SK-MEL-5 (cell line): ENCODE results near the gene CHTOP. TPM values are rescaled to one million over a fixed set of nuclear protein-coding genes. Genes with fewer than 3 reads are reported as not detected.

Experiments
- DNase-seq: peaks from one replicate; pipeline ENCODE4 v3.0.0-alpha.2; 2016; ENCODE audit warnings: low read depth, low spot score
- in situ Hi-C: cut with HindIII; loops from 2 replicates; pipeline ENCODE4 v1.10.0; 2016; ENCODE audit warnings: low sequenced_read_pairs, high pct_unique_total_duplicates, low pct_unique_long_range_greater_than_20kb
- total RNA-seq: library from RNA; depleted of rRNA; stranded (reverse); fragments of >200 nt; shearing (Covaris generic); gene quantifications from 2 replicates; pipeline ENCODE4 v1.2.3, GENCODE V29; 2014

CHTOP gene
- total RNA-seq, 1 experiment from 2014 or later, result 59.3 TPM

DNA sequence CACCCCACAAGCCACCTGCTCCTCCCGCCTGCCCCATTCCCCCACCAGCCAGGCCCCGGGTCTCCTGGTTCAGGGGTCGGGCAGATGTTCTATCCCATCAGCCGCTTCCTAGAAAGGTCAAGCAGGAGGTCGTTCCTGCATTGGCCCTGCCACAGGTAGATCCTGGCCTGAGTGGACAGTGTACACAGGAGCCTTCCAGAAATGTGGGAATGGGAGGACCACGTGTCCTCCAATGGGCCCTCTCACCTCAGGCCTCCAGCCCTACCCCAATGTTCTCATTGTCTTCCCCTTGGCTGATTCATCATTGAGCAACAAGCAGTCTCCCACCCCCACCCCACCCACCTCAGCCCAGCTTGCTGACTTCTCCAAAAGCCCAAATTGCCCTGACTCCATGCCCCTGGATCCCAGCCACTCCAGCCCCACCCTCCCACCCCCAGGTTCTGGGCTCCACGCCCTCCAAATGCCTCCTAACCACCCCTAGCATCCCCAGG, 23.0 kb upstream of the CHTOP start:
- no peak for DNase-seq
- in situ Hi-C loops, result no loop called here

DNA sequence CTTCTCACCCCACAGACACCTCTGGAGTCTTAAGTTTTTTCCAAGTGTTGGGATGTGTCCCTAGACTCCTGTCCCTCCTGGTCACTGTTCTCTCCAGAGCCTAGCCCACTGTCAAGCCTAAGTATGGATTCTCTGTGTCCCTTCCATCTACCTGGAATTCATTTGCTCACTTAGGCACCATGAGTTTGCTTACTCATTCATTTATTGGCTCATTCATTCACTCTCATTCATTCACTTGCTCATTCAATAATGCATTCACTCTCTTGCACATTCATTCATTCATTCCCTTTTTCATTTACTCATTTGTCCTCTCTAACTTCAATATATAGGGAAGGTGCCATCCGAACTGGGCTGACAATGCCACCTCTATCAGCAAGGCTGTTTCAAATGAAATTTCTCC, 22.5 kb upstream of the CHTOP start:
- in situ Hi-C loops, result no loop called here
- no peak for DNase-seq

- no peak for DNase-seq
- in situ Hi-C loops, result no loop called here
Observed at GRCh38 chr1:153612111-153612754, 21.6 kb upstream of the CHTOP start.

GRCh38 chr1:153612755-153613331, 21.0 kb upstream of the CHTOP start, which contains the start of gene S100A16:
S100A16 (minus strand) TSS chr1:153613137; CDS start chr1:153608151, 4,986 bp downstream.
- DNase-seq, result no peak
- in situ Hi-C loops, result no loop called here

- no peak for DNase-seq
- in situ Hi-C loops, result no loop called here
Observed at GRCh38 chr1:153613406-153613805, 20.5 kb upstream of the CHTOP start.

GRCh38 chr1:153614189-153614900, 19.5 kb upstream of the CHTOP start:
- in situ Hi-C loops, result no loop called here
- DNase-seq, result no peak

GRCh38 chr1:153614906-153615305, 19.0 kb upstream of the CHTOP start:
- no peak for DNase-seq
- in situ Hi-C loops, result no loop called here

- no peak for DNase-seq
- in situ Hi-C loops, result no loop called here
Observed at GRCh38 chr1:153615406-153615805, 18.5 kb upstream of the CHTOP start.

- in situ Hi-C loops, result no loop called here
- DNase-seq, result no peak
Observed at GRCh38 chr1:153616144-153616916, 17.5 kb upstream of the CHTOP start, which contains the start of gene S100A14. S100A14 (minus strand) TSS chr1:153616325; CDS start chr1:153615858, 467 bp downstream.

DNA sequence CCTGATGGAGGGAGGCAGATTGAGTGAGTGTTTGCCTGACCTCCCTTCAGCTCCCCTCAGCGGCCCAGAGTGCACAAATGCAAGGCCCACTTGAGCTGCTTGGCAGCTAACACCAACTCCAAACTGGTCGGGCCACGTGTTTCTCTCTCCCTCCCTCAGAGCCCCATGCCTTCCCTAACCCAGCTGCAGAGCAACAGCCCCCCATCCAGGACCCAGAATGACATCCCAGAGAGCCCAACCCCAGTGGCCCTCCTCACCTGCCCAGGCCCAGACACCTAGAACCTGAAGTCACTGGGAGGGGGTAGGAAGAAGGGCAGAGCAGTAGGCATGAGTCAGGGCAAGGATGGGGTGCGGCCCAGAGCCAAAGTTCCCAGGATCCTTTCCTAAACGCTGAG, 17.0 kb upstream of the CHTOP start:
- in situ Hi-C loops, result no loop called here
- no peak for DNase-seq

GRCh38 chr1:153617663-153618062, 16.2 kb upstream of the CHTOP start:
- in situ Hi-C loops, result no loop called here
- no peak for DNase-seq

DNA sequence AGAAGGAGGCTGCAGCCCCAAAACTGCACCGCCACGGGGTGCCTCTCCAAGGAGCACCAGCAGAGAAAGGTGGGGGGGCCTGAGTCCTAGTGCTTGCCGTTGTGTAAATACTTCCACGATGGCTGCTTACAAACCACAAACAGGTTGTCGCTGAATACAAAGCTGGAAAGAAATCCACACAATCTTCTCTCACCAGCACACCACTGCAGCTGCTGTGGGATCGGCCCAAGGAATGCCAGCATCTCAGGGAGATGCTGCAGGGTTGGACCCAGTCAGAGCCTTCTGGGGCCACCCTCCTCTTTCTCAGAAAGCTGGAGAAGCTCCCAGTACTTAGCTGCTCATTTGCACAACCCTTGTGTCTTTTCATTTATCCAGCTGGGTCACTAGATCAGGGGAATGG, 14.7 kb upstream of the CHTOP start:
- in situ Hi-C loops, result no loop called here
- no peak for DNase-seq

DNA sequence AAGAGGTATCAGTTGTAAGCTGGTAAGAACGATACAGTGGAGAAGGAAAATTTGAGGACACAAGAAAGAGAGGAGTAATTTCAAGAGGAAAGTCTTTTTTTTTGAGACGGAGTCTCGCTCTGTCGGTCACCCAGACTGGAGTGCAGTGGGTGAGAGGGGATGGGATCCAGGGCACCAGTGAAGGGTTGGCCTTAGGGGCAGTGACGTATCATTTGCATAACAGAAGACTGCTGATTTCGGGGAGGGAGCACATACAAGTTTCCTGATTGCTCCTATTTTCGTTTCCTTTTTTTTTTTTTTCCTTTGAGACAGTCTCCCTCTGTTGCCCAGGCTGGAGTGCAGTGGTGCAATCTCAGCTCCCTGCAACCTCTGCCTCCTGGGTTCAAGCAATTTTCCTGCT, 10.8 kb upstream of the CHTOP start:
- DNase-seq, result no peak
- in situ Hi-C loops, result no loop called here

DNA sequence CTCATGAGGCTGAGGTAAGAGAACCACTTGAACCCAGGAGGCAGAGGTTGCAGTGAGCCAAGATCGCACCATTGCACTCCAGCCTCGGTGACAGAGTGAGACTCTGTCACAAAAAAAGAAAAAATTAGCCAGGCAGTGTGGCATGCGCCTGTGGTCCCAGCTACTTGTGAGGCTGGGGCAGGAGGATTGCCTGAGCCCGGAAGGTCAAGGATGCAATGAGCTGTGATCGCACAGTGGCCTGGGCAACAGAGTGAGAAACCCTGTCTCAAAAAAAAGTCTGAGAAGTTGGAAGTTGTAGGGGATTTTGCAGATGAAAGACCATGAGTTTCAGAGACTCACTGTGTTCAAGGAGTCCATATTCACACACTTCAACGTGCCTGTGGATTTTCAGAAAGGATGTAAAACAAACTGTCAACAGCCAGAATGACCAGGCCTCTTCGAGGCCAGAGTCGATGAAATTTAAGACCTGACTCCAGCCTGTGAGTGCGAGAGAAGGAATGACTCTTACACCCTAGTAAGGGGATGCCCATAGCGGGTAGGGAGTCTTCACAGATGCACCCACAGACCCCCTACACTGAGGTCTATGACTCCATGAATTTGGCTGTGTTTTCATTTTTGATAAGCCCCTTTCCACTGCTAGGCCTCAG, 8.8 kb upstream of the CHTOP start:
- DNase-seq, result no peak
- in situ Hi-C loops, result no loop called here

DNA sequence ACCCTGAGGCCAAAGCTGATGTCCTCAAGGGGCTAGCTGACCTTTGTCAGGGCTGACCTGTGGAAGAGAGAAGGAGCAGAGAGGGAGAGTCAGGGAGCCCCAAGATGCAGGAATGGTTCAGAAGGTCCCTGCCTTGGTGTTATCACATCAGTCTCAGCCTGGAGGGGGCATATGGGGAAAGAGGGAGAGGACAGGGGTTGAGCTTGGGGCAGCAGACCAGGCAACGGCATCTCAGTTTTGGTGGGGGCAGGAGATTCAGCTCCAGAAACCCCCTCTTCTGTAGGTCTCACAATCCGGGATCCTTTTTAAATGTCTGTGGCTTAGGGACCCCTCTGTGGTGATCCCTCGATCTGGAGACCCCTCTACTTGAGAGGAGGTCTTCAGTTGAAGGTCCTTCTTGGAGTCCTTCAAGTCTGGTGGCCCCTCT, 7.4 kb upstream of the CHTOP start:
- no peak for DNase-seq
- in situ Hi-C loops, result no loop called here

DNA sequence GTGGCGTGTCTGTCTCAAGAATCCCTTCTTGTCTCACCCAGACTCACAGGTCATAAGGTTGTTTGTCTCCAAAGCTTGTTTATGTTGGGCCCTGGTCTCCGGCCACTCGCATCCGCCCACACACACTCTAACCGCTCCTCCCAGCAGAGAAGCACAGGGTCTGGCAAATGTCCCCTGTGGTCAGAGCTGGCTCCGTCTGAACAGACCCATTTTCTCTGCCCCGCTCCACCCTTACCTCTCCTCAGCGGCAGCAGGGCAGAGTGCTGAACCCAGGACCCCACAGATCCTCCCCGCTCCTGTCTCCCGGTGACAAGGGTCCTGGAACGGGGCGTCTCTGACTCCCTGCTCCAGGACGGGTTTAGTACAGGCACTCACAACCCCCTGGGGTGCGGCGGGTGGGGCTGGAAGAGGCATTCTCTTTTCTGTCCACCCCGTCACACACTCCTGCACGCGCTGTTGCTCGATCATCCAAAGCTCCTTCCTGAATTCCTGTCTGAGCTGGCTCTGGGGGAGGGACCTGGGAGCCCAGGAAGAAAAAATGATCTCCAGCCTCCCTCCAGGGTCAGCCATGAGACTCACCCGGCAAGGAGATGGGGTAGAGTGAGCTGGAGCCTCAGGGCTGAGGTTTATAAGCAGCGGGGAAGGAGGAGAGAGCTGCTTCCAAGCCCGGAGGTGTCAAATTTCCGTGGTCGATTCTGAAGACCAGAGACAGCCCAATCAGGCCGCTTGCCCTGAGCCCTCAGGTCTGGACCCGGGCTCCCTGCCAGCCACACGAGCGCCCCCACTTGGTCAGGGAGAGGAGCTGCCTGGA, 6.8 kb upstream of the CHTOP start, which contains the start of gene S100A13:
Gene S100A13, minus strand, starts transcription at position 602 of the 811 bp plus-strand sequence. CDS start 1,033 bp downstream, outside the sequence.
- in situ Hi-C loops, result no loop called here
- peak; percentile 95 for DNase-seq
